GM20000 (cell line): ENCODE measurements around the gene ASIC1.
A peak's percentile ranks its signal among the peaks of the same experiment; 100 is the strongest.
"Not testable (repeated sequence)": the region's sequence is repeated elsewhere in the genome, so short reads cannot be mapped to it uniquely, and the experiment has no call there.

ENCODE experiments used
- DNase-seq: peaks from one replicate; pipeline ENCODE4 v3.0.0; 2012; ENCODE audit warnings: low spot score
- TF ChIP-seq, protein P1 (sequence below): IDR thresholded peaks from 2 replicates; pipeline ENCODE4 v1.5.1; 2012; ENCODE audit warnings: mild to moderate bottlenecking, control low read depth; ENCODE audit errors: extremely low read depth, missing control alignments

Gene ASIC1

GRCh38 chr12:50026691-50027090 lies 30.7 kb upstream of the ASIC1 start:
- DNase-seq, result no peak
- TF ChIP-seq, protein P1, sequence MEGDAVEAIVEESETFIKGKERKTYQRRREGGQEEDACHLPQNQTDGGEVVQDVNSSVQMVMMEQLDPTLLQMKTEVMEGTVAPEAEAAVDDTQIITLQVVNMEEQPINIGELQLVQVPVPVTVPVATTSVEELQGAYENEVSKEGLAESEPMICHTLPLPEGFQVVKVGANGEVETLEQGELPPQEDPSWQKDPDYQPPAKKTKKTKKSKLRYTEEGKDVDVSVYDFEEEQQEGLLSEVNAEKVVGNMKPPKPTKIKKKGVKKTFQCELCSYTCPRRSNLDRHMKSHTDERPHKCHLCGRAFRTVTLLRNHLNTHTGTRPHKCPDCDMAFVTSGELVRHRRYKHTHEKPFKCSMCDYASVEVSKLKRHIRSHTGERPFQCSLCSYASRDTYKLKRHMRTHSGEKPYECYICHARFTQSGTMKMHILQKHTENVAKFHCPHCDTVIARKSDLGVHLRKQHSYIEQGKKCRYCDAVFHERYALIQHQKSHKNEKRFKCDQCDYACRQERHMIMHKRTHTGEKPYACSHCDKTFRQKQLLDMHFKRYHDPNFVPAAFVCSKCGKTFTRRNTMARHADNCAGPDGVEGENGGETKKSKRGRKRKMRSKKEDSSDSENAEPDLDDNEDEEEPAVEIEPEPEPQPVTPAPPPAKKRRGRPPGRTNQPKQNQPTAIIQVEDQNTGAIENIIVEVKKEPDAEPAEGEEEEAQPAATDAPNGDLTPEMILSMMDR, result no peak

DNA sequence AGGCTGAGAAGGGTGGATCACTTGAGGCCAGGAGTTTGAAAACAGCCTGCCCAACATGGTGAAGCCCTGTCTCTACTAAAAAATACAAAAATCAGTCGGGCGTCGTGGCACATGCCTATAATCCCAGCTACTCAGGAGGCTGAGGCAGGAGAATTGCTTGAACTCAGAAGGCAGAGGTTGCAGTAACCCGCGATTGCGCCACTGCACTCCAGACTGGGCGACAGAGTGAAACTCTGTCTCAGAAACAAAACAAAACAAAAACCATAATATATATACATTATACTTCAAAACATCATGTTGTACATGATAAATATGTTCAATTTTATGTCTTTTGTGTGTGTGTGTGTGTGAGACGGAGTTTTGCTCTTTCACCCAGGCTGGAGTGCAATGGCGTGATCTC lies 26.9 kb upstream of the ASIC1 start:
- not testable (repeated sequence) for DNase-seq

GRCh38 chr12:50032515-50032853 lies 24.9 kb upstream of the ASIC1 start:
- TF ChIP-seq, protein P1, result no peak
- DNase-seq, result peak; percentile 27

DNA sequence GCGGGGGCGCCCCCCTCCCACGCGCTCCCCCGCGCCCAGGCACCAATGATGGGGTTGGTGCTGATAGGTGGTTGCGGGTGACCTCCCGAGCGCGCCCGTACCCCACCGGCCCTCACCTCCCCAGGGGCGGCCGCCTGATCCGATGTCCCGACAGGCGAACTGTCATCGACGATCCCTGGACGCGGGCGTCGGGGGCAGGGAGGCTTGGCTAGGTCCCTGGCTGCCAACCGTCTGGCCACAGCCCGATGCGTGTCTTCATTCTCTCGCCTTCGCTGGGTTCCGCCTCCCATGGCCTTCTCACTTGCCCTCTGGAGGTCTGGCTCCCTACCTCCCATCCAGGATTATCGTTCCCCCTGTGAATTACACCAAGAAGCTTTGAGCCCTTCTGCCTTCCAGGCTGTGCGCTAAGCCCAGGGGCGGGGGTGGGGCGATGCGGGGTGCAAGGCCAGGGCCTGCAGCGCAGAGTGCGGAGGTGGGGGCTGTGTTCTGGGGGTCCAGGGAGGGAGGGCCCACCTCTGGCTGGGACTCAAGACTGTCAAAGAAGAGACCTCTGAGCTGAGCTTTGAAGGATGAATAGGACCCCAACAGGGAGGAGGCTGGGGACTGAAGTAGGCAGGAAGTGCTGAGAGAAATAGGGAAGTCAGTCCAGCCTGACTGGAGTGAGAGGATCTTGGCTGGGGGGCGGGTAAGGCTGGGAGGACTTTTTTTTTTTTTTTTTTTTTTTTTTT lies 24.4 kb upstream of the ASIC1 start:
- DNase-seq, result peak; percentile 43

DNA sequence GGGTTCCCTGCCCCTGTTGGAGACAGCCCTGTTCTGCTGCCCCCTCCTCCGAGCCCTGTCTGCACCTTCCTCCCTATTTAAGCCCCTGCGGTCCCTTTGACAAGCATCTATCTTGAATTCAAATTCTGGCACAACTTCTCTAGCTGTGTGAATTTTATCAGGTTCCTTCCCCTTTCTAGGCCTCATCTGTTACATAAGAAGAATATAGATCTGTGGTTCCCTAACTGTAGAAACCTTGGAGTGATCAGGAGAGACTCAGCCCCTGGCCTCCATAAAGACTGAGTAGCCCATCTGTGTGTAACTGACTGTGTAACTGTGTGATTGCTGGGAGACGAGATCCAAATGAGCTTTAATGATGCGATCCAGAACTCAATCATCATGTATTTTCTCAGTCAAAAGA lies 19.1 kb upstream of the ASIC1 start:
- TF ChIP-seq, protein P1, result no peak
- DNase-seq, result no peak

More for the DNA sequence above, 24.4 kb upstream of the ASIC1 start:
- TF ChIP-seq, protein P1, result no peak

DNA sequence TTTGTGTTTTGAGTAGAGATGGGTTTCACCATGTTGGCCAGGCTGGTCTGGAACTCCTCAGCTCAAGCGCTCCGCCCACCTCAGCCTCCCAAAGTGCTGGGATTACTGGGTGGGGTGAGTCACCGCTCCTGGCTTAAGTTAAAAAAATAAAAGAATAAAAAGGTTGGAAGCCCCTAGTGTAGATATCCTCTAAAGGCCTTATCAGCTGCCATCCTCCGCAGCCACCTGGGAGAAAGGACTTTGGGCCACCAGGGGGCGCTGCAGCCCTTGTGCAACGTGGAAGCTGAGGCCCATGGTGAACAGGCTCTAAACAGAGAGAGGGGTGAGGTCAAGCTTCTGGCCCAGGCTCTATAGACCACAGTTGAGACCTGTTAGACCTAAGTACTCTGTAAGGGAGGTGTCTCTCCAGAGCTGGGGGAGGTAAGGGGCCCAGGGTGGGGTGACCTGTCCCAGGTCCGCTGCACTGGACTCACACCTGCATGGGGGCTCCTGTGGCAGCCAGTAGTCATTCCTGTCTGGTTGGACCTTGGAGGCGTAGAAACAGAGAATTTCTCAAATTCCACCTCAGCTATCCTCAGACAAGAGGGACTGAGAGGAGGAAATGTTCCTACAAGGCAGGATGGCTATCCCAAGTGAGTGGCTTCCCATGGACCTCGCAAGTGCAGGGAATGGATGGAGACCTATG lies 18.1 kb upstream of the ASIC1 start:
- DNase-seq, result peak; percentile 87
- TF ChIP-seq, protein P1, result peak; percentile 89

GRCh38 chr12:50040657-50041056 lies 16.7 kb upstream of the ASIC1 start:
- no peak for DNase-seq
- TF ChIP-seq, protein P1, result no peak
